ENCODE data around the gene TMEM63C.

Gene TMEM63C

DNA sequence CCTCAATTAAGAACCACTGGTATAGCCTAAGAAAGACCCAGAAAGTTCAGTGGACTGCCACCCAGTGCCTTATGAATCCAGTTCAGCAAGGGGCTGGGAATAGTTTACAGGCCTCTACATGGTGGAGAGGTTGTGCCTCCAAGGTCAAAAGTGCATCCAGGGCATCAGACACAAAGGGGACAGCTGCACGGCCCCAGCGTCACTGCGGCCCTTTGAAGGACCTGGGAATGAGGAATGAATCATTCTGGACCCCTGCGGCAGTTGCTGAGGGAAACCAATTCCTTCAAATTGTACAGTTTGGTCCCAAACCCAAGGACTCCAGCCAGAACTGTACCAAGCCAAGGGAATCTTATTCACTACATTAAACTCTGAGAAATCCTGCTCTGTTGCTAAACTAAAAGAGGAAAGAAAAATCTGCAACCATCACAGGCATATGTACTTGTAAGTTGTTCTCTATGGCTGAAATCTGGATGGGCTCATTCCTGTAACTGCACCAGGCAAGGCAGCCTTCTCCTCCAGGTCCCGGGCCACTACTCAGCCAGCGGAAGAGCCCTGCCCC, 100.3 kb downstream of the TMEM63C start:
- DNase-seq = no peak

- no peak for DNase-seq
These were observed 102.5 kb downstream of the TMEM63C start for GRCh38 chr14:77284066-77284465.

- DNase-seq = no peak
These were observed 102.9 kb downstream of the TMEM63C start for GRCh38 chr14:77284466-77284865.

GRCh38 chr14:77286576-77286975, 105.0 kb downstream of the TMEM63C start:
- no peak for DNase-seq

- no peak for DNase-seq
These were observed 109.1 kb downstream of the TMEM63C start for GRCh38 chr14:77290705-77291104.

DNA sequence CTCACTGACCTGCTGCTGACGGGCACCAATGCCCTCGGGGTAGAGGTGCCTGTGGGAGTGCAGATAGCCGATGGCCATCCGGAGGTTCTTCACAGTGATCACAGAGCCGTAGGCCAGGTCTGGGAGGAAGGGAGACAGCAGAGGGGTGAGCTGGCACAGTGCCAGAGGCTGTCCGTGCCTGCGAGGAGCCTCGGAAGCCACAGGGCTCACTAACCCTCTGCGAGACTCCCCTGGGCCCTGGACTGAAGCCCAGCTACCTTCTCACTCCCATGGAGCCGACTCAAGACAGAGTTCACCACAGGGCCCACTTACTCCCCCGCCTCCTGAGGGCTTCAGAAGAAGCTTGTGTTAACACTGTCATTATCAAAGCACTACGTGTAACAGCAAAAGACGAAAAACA, 114.6 kb downstream of the TMEM63C start:
- DNase-seq = no peak

DNA sequence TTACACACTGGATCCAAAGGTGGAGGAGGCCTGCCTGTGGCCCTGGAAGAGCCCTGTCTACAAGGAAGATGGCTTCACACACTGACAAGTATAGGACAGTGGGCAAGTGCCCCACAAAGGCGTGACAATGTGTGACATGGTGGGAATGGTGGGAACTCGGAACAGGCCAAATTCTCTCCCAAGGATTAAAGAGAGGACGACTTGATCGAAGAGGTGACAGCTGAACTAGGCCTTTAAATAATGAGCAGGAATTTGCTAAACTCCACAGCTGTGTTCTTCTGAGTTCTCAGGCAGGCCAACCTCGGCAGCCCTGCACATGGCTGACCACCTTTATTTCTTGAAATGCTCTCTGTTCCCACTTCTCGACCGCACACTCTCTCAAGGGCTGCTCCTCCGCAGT, 115.3 kb downstream of the TMEM63C start:
- DNase-seq = no peak

DNA sequence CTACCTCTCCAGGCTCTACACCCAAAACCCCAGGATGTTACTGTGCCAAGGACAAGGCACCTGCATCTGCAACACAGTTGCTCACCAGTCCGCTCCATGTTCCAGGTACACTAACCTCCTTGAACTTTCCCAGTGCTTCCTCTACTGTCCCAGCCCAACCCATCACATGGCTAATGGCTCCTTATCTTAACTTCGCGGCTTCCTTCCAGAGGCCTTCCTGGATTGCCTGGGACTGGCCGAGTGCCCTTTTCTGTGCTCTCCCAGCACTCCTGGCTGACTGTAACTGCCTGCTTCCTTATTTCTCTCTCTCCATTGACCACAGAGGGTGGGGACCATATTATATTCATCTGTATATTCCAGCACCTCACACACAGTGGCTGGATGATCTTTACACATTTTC, 118.2 kb downstream of the TMEM63C start:
- no peak for DNase-seq

DNA sequence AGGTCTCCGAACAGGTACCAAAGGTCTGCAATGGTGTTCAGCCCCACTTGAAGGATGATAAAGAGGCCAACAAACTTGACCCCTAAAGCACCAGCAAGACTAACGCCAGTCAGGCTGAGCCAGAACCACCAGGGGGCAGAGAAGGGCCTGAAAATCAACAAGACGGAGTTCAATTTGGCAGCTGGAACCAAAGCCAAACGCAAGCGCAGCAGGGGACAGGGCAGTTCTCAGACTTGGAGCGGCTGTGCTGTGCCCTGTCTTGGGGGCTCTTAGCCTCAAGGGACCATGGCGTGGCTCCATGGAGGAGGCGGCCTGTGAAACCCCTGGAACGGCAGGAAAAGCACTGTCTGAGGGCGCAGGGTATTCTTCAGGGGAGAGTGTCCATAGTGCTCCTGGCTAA, 119.5 kb downstream of the TMEM63C start:
- peak; percentile 39 to 80 for DNase-seq

DNA sequence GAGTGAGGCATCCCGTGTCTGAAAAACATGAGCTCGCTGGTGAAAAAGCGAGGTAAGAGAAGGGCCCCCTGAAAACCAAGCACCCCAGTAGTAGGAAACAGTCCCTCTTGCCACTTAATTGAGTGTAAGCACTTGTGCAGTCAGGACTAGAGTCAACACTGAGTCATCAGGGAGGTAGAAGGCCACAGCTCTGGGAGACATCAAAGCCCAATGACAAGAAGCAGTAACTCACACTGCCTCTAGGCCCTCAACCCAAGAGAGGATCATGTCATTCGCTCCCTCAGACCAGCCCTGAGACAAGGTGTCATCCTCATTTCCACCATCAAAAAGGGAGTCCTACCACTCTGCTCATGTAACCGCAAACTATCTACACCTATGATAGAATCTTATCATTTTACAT, 121.3 kb downstream of the TMEM63C start:
- no peak for DNase-seq

DNA sequence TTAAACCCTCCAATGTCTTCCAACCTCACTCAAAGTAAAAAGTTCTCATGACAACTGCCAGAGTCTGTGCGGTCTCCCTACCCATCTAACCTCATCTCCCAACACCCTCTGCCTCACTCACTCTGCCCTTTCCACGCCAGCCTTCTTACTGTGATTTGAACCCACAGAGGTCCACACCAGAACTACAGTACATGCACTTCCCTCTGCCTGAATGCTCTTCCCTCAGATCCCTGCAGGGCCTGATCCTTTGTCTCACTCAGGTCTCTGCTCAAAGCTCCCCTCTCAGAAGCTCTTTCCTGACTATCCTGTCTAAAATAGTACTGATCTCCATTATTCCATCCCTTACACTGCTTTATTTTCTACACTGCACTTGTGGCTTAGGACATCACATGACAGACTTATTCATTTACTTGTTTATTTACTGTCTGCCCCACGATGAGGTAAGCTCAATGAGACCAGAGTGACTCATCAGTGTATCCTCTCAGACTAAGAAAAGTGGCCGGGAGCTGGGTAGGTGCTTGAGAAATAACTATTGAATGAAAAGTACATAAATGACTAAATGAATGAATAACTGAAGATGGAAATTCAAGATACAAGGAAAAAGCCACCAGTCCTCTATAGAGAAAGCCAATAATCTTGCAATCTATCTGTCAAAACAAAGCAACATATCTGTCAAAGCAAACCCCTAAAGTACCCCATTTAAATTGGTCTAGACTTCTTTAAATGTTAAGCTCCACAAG, 122.0 kb downstream of the TMEM63C start:
- DNase-seq = no peak

DNA sequence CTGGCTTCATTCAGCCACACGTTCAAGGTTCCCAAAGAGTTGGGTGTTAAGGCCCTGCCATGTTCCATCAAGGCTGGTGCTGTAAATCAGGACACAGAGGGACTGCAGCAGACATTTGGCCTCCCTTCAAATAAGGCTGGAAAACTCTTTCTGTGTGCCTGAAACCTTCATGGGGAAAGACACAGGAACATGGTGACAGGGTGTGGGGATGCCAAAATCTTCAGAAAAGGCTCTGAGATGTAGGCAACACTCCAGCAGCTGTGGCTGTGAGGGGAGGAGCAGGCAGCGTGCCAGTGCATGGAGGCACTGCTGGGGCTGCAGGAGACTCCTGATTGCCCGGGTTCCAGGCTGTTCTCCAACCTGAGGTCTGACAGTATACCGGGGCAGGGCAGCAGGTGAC, 124.1 kb downstream of the TMEM63C start:
- DNase-seq = no peak

GRCh38 chr14:77306416-77306815, 124.8 kb downstream of the TMEM63C start:
- no peak for DNase-seq

DNA sequence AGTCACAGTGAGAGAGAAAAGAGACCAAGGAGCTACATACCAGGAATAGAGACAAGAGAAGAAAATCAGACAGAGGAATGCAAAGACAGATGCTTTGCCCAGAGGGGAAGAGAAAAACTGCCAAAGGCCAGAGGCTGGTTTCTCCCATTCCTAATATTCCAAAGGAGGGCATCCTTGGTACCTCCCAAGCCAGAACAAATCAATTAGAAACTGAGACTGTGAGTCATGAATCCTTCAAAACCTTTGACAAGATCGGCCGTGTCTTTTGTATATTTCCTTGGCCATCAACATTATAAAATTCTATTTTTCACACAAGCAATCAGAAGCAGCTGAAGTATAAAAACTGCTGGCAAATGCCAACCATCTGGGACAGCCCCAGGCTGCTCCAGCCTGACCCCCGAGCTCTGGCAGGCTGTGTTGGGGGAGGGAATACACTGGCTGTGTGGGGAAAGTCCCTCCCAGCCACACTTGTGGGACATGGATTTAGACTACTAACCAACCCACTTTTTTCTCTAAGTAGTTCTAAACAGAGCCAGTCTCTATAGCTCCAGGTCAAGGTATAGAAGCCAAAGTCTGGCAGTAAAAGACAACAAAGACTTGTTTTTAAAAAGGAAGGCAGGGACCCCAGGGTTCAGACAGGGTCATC, 125.4 kb downstream of the TMEM63C start:
- DNase-seq = no peak
